Measurements from ENCODE around the gene ARL4C.

- TF ChIP-seq CTCF (IDR thresholded peaks at IDR 0.05 in 4 of 5, conservative IDR thresholded peaks at IDR 0.05 in 1 of 5) (no peak), POLR2A (IDR thresholded peaks at IDR 0.05) (no peak)
Measured at GRCh38 chr2:234472155-234472554, 24.7 kb downstream of the ARL4C start.
